SK-N-SH (cell line): ENCODE measurements around the gene CTSA. TPM values are rescaled to one million over a fixed set of nuclear protein-coding genes. Genes with fewer than 3 reads are reported as not detected.

Experiments
- CTCF ChIA-PET: fragments of 300-600, 350-600 bp; formaldehyde crosslinking; extraction: SDS; loops from one replicate; lab custom pipeline; 2021; lab: Yijun Ruan, JAX
- POLR2A ChIA-PET: fragments of 350-600 bp; sonication (Branson Sonifier 250); formaldehyde crosslinking; extraction: SDS; loops from one replicate; lab custom pipeline; 2020; ENCODE audit warnings: antibody characterized with exemption, inconsistent platforms; lab: Yijun Ruan, JAX
- DNase-seq: peaks from one replicate; pipeline ENCODE4 v3.0.0; 2012
- H2AFZ ChIP-seq: fragments of 200-600 bp; sonication (generic); 2 replicates; pipeline ENCODE4 v1.8.1; 2016; ENCODE audit warnings: antibody characterized with exemption, mild to moderate bottlenecking, low read depth
- H3F3A ChIP-seq: fragments of 200-600 bp; sonication (generic); replicated peaks from 2 replicates; pipeline ENCODE3; 2016; ENCODE audit warnings: antibody characterized with exemption, mild to moderate bottlenecking; ENCODE audit not compliant: insufficient read depth
- H3K27ac ChIP-seq, 2 experiments: fragments of 200-500 bp in 1 of 2; fragments of 200-600 bp in 1 of 2; sonication (Bioruptor generic) in 1 of 2; sonication (generic), shearing (Covaris generic) in 1 of 2; 2 replicates each; pipeline versions ENCODE4 v1.5.1 to v1.6.1; 2014 to 2016; ENCODE audit warnings: low read depth in 2 of 2, inconsistent platforms in 1 of 2, low read length in 1 of 2, mild to moderate bottlenecking in 1 of 2, mixed read lengths in 1 of 2
- H3K27me3 ChIP-seq: fragments of 200-600 bp; sonication (generic), shearing (Covaris generic); 2 replicates; pipeline ENCODE4 v1.6.1; 2016; ENCODE audit warnings: mixed run types; ENCODE audit not compliant: insufficient read depth
- H3K36me3 ChIP-seq, 2 experiments: fragments of 200-500 bp in 1 of 2; fragments of 200-600 bp in 1 of 2; sonication (Bioruptor generic) in 1 of 2; sonication (generic) in 1 of 2; replicated peaks in 1 of 2; 2 replicates each; pipeline versions ENCODE3 to v1.5.1; 2014 to 2016; ENCODE audit warnings: low read length in 1 of 2, mild to moderate bottlenecking in 1 of 2; ENCODE audit not compliant: insufficient read depth in 2 of 2, control insufficient read depth in 1 of 2
- H3K4me1 ChIP-seq, 2 experiments: fragments of 200-500 bp in 1 of 2; fragments of 200-600 bp in 1 of 2; sonication (Bioruptor generic) in 1 of 2; sonication (generic), shearing (Covaris generic) in 1 of 2; 2 replicates each; pipeline versions ENCODE4 v1.5.1 to v1.6.1; 2014 to 2016; ENCODE audit warnings: low read depth in 1 of 2, low read length in 1 of 2, mixed run types in 1 of 2; ENCODE audit not compliant: insufficient read depth in 2 of 2, control insufficient read depth in 1 of 2
- H3K4me2 ChIP-seq: fragments of 200-600 bp; sonication (generic), shearing (Covaris generic); 2 replicates; pipeline ENCODE4 v1.6.1; 2017; ENCODE audit warnings: mixed run types
- H3K4me3 ChIP-seq, 2 experiments: fragments of 200-500 bp in 1 of 2; fragments of 200-600 bp in 1 of 2; sonication (Bioruptor generic) in 1 of 2; sonication (generic), shearing (Covaris generic) in 1 of 2; 2 replicates each; pipeline versions ENCODE4 v1.5.1 to v1.8.1; 2014 to 2016; ENCODE audit warnings: low read depth in 2 of 2, inconsistent platforms in 1 of 2, low read length in 1 of 2, mild to moderate bottlenecking in 1 of 2, mixed read lengths in 1 of 2, moderate library complexity in 1 of 2
- H3K79me2 ChIP-seq: fragments of 200-600 bp; sonication (generic); 2 replicates; pipeline ENCODE4 v1.8.1; 2017; ENCODE audit warnings: mild to moderate bottlenecking; ENCODE audit not compliant: insufficient read depth
- H3K9ac ChIP-seq: fragments of 200-600 bp; sonication (generic); 2 replicates; pipeline ENCODE4 v1.6.1; 2017; ENCODE audit warnings: mixed run types
- H3K9me2 ChIP-seq: fragments of 200-600 bp; sonication (generic); 2 replicates; pipeline ENCODE4 v1.6.1; 2017; ENCODE audit warnings: mixed run types
- H3K9me3 ChIP-seq: fragments of 200-600 bp; sonication (generic); 2 replicates; pipeline ENCODE4 v1.6.1; 2017; ENCODE audit warnings: mixed run types, mild to moderate bottlenecking, moderate library complexity
- H4K20me1 ChIP-seq: fragments of 200-600 bp; sonication (generic); 2 replicates; pipeline ENCODE4 v1.6.1; 2017; ENCODE audit warnings: mild to moderate bottlenecking, mixed run types; ENCODE audit not compliant: insufficient read depth
- EP300 ChIP-seq, 2 experiments: IDR thresholded peaks; 2 replicates each; pipeline versions ENCODE4 v1.4.0 to v1.6.1; 2012; ENCODE audit warnings: borderline replicate concordance in 1 of 2, low read depth in 1 of 2, low read length in 1 of 2
- FOXJ3 ChIP-seq: sonication (generic); formaldehyde crosslinking; IDR thresholded peaks from 2 replicates; pipeline ENCODE4 v1.5.1; 2020; ENCODE audit warnings: mild to moderate bottlenecking, missing genetic modification reagents
- FOXM1 ChIP-seq: IDR thresholded peaks from 2 replicates; pipeline ENCODE4 v1.4.0; 2012; ENCODE audit warnings: low read depth, mild to moderate bottlenecking
- GABPA ChIP-seq: IDR thresholded peaks from 2 replicates; pipeline ENCODE4 v1.4.0; 2012; ENCODE audit warnings: low read depth, mild to moderate bottlenecking
- GATA2 ChIP-seq: sonication (generic); formaldehyde crosslinking; IDR thresholded peaks from 2 replicates; pipeline ENCODE4 v1.5.0; 2020; ENCODE audit warnings: mild to moderate bottlenecking, missing genetic modification reagents
- JUND ChIP-seq: IDR thresholded peaks from 2 replicates; pipeline ENCODE4 v1.4.0; 2012
- MEF2A ChIP-seq: IDR thresholded peaks from 2 replicates; pipeline ENCODE4 v1.4.0; 2012; ENCODE audit warnings: low read depth, borderline replicate concordance
- POLR2AphosphoS5 ChIP-seq: IDR thresholded peaks from 2 replicates; pipeline ENCODE4 v1.6.1; 2012; ENCODE audit warnings: low read depth, low read length
- RCOR1 ChIP-seq: fragments of 150-350 bp; IDR thresholded peaks from 2 replicates; pipeline ENCODE4 v1.6.1; 2017; ENCODE audit warnings: antibody characterized with exemption, low read length
- RFX5 ChIP-seq: IDR thresholded peaks from 2 replicates; pipeline ENCODE4 v1.6.1; 2012; ENCODE audit warnings: mild to moderate bottlenecking, improper control_type of control experiment, low read length
- RXRA ChIP-seq: IDR thresholded peaks from 2 replicates; pipeline ENCODE4 v1.4.0; 2012; ENCODE audit warnings: low read depth, mild to moderate bottlenecking, borderline replicate concordance
- SIN3A ChIP-seq: IDR thresholded peaks from 2 replicates; pipeline ENCODE4 v1.6.1; 2012; ENCODE audit warnings: low read depth, mild to moderate bottlenecking, low read length, moderate library complexity, borderline replicate concordance
- TAF1 ChIP-seq: IDR thresholded peaks from 2 replicates; pipeline ENCODE4 v1.6.1; 2012; ENCODE audit warnings: low read depth, mild to moderate bottlenecking, low read length, moderate library complexity, borderline replicate concordance
- TEAD4 ChIP-seq: IDR thresholded peaks from 2 replicates; pipeline ENCODE4 v1.4.0; 2012; ENCODE audit warnings: mild to moderate bottlenecking, borderline replicate concordance; ENCODE audit not compliant: insufficient read depth
- WGBS: methylation state at CpG from one replicate; pipeline ENCODE4 v1.1.6; 2017; ENCODE audit warnings: low lambda C conversion rate; 5-methylcytosine and 5-hydroxymethylcytosine counted together
- polyA plus RNA-seq, 3 experiments: library from polyadenylated mRNA; depleted of rRNA; stranded (reverse); fragments of >200 nt; gene quantifications; 2 replicates each; pipeline ENCODE4 v1.2.3, GENCODE V29; 2012
- TF ChIP-seq, protein P1 (sequence below): IDR thresholded peaks from 2 replicates; pipeline ENCODE4 v1.4.0; 2012; ENCODE audit warnings: low read depth
- TF ChIP-seq, protein P2 (sequence below): IDR thresholded peaks from 2 replicates; pipeline ENCODE4; 2012
- TF ChIP-seq, protein P3 (sequence below): fragments of 150-350 bp; IDR thresholded peaks from 2 replicates; pipeline ENCODE4 v1.6.1; 2016; ENCODE audit warnings: mild to moderate bottlenecking, low read depth, low read length
- TF ChIP-seq, protein P4 (sequence below): IDR thresholded peaks from 2 replicates; pipeline ENCODE4 v1.6.1; 2012; ENCODE audit warnings: mild to moderate bottlenecking, low read depth, low read length, moderate library complexity
- TF ChIP-seq, protein P5 (sequence below): IDR thresholded peaks from 2 replicates; pipeline ENCODE4 v1.4.0; 2012; ENCODE audit warnings: low read depth, borderline replicate concordance

CTSA gene
- polyA plus RNA-seq, 1 of the 3 experiments (the other 2 are of a cell fraction): 338 TPM

DNA sequence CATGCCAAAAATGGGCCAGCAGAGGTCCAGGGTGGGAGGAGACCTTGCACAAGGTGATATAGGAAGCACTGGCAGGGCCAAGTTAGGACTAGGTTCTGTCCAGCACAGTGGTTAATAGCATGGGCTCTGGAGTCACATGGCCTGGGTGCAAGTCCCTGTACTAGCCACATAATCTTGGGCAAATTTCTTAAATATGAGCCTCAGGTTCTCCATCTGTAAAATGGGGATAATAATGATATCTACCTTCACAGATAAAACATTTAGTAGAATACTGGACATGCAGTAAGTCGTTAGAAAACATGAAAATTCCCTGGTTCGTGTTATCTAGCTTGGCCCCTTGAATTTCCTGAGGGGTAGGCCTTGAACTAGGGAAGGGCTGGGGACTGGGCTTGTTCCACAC lies 6.2 kb downstream of the CTSA start:
- Histone ChIP-seq H3K4me1 (peaks cover 0 to under 1% of the 10 kb centered on the region in 2 experiments; a peak in 1 of 4 replicates), H3K36me3 (peaks cover 24 to 50% of the 10 kb centered on the region in 2 experiments), H3K79me2 (peaks cover 3% of the 10 kb centered on the region), H3K27ac (no peak overlapping the region), H3K27me3 (no peaks in the 10 kb centered on the region), H3F3A (peaks cover 13% of the 10 kb centered on the region), H3K9ac (no peak overlapping the region), H3K4me2 (no peak overlapping the region), H3K4me3 (no peak overlapping the region), H2AFZ (no peak overlapping the region), H3K9me2 (no peaks in the 10 kb centered on the region), H3K9me3 (no peaks in the 10 kb centered on the region), H4K20me1 (no peaks in the 10 kb centered on the region)
- DNase-seq: no peak
- ChIA-PET POLR2A (no interaction called here), CTCF (interaction anchor here (0.6 to 1.2 kb wide), 3 partner anchors 8 to 98 kb away, joined by 3 to 4 read pairs (median 3); no protein-coding TSS in a partner anchor)
- 82% methylated on average over 2 of the region's 2 CpGs for WGBS
- TF ChIP-seq FOXM1: no peak
- no peak for TF ChIP-seq RCOR1
- TF ChIP-seq, protein P1, sequence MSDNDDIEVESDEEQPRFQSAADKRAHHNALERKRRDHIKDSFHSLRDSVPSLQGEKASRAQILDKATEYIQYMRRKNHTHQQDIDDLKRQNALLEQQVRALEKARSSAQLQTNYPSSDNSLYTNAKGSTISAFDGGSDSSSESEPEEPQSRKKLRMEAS: no peak
- TF ChIP-seq SIN3A: no peak
- no peak for TF ChIP-seq JUND
- no peak for TF ChIP-seq GABPA
- TF ChIP-seq, protein P2, sequence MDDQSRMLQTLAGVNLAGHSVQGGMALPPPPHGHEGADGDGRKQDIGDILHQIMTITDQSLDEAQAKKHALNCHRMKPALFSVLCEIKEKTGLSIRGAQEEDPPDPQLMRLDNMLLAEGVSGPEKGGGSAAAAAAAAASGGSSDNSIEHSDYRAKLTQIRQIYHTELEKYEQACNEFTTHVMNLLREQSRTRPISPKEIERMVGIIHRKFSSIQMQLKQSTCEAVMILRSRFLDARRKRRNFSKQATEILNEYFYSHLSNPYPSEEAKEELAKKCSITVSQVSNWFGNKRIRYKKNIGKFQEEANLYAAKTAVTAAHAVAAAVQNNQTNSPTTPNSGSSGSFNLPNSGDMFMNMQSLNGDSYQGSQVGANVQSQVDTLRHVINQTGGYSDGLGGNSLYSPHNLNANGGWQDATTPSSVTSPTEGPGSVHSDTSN: no peak
- TF ChIP-seq GATA2 (CRISPR knock-in tag): no peak
- no peak for TF ChIP-seq FOXJ3 (CRISPR knock-in tag)
- TF ChIP-seq TEAD4: no peak
- TF ChIP-seq MEF2A: no peak
- TF ChIP-seq EP300 (IDR thresholded peaks at IDR 0.05; ENCODE audit: borderline replicate concordance in 1 of 2, low read depth in 1 of 2, low read length in 1 of 2): no peak
- no peak for TF ChIP-seq TAF1
- TF ChIP-seq POLR2AphosphoS5: no peak
- TF ChIP-seq RFX5: no peak
- TF ChIP-seq, protein P3, sequence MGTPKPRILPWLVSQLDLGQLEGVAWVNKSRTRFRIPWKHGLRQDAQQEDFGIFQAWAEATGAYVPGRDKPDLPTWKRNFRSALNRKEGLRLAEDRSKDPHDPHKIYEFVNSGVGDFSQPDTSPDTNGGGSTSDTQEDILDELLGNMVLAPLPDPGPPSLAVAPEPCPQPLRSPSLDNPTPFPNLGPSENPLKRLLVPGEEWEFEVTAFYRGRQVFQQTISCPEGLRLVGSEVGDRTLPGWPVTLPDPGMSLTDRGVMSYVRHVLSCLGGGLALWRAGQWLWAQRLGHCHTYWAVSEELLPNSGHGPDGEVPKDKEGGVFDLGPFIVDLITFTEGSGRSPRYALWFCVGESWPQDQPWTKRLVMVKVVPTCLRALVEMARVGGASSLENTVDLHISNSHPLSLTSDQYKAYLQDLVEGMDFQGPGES: no peak
- TF ChIP-seq RXRA: no peak
- TF ChIP-seq, protein P4, sequence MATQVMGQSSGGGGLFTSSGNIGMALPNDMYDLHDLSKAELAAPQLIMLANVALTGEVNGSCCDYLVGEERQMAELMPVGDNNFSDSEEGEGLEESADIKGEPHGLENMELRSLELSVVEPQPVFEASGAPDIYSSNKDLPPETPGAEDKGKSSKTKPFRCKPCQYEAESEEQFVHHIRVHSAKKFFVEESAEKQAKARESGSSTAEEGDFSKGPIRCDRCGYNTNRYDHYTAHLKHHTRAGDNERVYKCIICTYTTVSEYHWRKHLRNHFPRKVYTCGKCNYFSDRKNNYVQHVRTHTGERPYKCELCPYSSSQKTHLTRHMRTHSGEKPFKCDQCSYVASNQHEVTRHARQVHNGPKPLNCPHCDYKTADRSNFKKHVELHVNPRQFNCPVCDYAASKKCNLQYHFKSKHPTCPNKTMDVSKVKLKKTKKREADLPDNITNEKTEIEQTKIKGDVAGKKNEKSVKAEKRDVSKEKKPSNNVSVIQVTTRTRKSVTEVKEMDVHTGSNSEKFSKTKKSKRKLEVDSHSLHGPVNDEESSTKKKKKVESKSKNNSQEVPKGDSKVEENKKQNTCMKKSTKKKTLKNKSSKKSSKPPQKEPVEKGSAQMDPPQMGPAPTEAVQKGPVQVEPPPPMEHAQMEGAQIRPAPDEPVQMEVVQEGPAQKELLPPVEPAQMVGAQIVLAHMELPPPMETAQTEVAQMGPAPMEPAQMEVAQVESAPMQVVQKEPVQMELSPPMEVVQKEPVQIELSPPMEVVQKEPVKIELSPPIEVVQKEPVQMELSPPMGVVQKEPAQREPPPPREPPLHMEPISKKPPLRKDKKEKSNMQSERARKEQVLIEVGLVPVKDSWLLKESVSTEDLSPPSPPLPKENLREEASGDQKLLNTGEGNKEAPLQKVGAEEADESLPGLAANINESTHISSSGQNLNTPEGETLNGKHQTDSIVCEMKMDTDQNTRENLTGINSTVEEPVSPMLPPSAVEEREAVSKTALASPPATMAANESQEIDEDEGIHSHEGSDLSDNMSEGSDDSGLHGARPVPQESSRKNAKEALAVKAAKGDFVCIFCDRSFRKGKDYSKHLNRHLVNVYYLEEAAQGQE: no peak
- TF ChIP-seq, protein P5, sequence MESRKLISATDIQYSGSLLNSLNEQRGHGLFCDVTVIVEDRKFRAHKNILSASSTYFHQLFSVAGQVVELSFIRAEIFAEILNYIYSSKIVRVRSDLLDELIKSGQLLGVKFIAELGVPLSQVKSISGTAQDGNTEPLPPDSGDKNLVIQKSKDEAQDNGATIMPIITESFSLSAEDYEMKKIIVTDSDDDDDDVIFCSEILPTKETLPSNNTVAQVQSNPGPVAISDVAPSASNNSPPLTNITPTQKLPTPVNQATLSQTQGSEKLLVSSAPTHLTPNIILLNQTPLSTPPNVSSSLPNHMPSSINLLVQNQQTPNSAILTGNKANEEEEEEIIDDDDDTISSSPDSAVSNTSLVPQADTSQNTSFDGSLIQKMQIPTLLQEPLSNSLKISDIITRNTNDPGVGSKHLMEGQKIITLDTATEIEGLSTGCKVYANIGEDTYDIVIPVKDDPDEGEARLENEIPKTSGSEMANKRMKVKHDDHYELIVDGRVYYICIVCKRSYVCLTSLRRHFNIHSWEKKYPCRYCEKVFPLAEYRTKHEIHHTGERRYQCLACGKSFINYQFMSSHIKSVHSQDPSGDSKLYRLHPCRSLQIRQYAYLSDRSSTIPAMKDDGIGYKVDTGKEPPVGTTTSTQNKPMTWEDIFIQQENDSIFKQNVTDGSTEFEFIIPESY: no peak
